Tibial nerve (tissue), 4 donors: Measurements from ENCODE around the gene APOC3. TPM values are rescaled to one million over a fixed set of nuclear protein-coding genes. Genes with fewer than 3 reads are reported as not detected.

Experiments used
- DNase-seq, 2 donors: peaks; one replicate each; pipeline ENCODE4 v3.0.0-alpha.2; 2019; ENCODE audit warnings: low spot score in 2 of 2
- H3K27ac ChIP-seq, 4 donors: fragments of 200-600 bp; sonication (generic) in 3 of 4; one replicate each; pipeline ENCODE4 v1.5.1; 2017 to 2019; ENCODE audit warnings: mild to moderate bottlenecking in 1 of 4
- H3K27me3 ChIP-seq, 2 donors: fragments of 200-600 bp; sonication (generic) in 1 of 2; one replicate each; pipeline versions ENCODE4 v1.5.1 to v1.6.0; 2017 to 2019
- H3K36me3 ChIP-seq, 3 donors: fragments of 200-600 bp; sonication (generic); one replicate each; pipeline ENCODE4 v1.5.1; 2018 to 2019
- H3K4me1 ChIP-seq, 4 donors: fragments of 200-600 bp; sonication (generic) in 3 of 4; one replicate each; pipeline ENCODE4 v1.5.1; 2017 to 2019
- H3K4me3 ChIP-seq, 4 donors: fragments of 200-600 bp; sonication (generic) in 3 of 4; one replicate each; pipeline ENCODE4 v1.5.1; 2017 to 2019; ENCODE audit warnings: mild to moderate bottlenecking in 1 of 4, moderate library complexity in 1 of 4
- H3K9me3 ChIP-seq, 4 donors: fragments of 200-600 bp; sonication (generic) in 3 of 4; one replicate each; pipeline ENCODE4 v1.5.1; 2017 to 2019
- CTCF ChIP-seq, 5 experiments: fragments of 200-600 bp in 3 of 5; fragments of 450-650 bp in 2 of 5; sonication (generic) in 3 of 5; IDR thresholded peaks; one replicate each; pipeline ENCODE4 v1.5.1; 2016 to 2019; ENCODE audit warnings: antibody characterized with exemption in 5 of 5, mild to moderate bottlenecking in 3 of 5, moderate library complexity in 2 of 5
- EP300 ChIP-seq, 2 donors: sonication (generic); formaldehyde crosslinking; IDR thresholded peaks; one replicate each; pipeline ENCODE4 v1.6.1; 2017; ENCODE audit warnings: antibody characterized with exemption in 2 of 2, mild to moderate bottlenecking in 1 of 2
- POLR2A ChIP-seq, 2 donors: fragments of 450-650 bp; IDR thresholded peaks; one replicate each; pipeline ENCODE4 v1.6.1; 2017; ENCODE audit warnings: antibody characterized with exemption in 2 of 2, mild to moderate bottlenecking in 2 of 2, moderate library complexity in 2 of 2
- WGBS, 2 donors: methylation state at CpG; one replicate each; pipeline ENCODE4 v1.1.5; 2018; 5-methylcytosine and 5-hydroxymethylcytosine counted together
- total RNA-seq, 4 donors: library from RNA; depleted of rRNA; stranded (reverse); fragments of >200 nt; gene quantifications; one replicate each; pipeline ENCODE4 v1.1.0, GENCODE V29; 2016

Gene APOC3
- total RNA-seq: not detected

DNA sequence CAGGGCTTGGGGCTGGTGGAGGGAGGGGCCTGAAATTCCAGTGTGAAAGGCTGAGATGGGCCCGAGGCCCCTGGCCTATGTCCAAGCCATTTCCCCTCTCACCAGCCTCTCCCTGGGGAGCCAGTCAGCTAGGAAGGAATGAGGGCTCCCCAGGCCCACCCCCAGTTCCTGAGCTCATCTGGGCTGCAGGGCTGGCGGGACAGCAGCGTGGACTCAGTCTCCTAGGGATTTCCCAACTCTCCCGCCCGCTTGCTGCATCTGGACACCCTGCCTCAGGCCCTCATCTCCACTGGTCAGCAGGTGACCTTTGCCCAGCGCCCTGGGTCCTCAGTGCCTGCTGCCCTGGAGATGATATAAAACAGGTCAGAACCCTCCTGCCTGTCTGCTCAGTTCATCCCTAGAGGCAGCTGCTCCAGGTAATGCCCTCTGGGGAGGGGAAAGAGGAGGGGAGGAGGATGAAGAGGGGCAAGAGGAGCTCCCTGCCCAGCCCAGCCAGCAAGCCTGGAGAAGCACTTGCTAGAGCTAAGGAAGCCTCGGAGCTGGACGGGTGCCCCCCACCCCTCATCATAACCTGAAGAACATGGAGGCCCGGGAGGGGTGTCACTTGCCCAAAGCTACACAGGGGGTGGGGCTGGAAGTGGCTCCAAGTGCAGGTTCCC is at the start of gene APOC3:
Gene APOC3, plus strand, starts transcription at position 383 of the 659 bp plus-strand sequence. CDS start 676 bp downstream, outside the sequence.
- Histone ChIP-seq H3K36me3 (no peaks in the 10 kb centered on the region), H3K4me1 (peaks cover 0 to under 1% (median 0%) of the 10 kb centered on the region in 4 donors), H3K4me3 (no peak within 1 kb of the TSS), H3K27me3 (no peaks in the 10 kb centered on the region), H3K9me3 (no peaks in the 10 kb centered on the region), H3K27ac (peak within 1 kb of the TSS in 1 of 4 donors; percentile 26)
- 65 to 66% methylated on average over 9 of the region's 9 CpGs for WGBS, 2 donors
- no peak for DNase-seq
- TF ChIP-seq EP300 (IDR thresholded peaks at IDR 0.05) (no peak), CTCF (IDR thresholded peaks at IDR 0.05) (no peak), POLR2A (IDR thresholded peaks at IDR 0.05) (no peak)

GRCh38 chr11:116782728-116783127 is 47.0 kb upstream of the APOC3 start:
- no peak for DNase-seq
- Histone ChIP-seq H3K4me1 (peaks cover 0 to 15% (median 10%) of the 10 kb centered on the region in 4 donors), H3K27ac (no peak overlapping the region), H3K27me3 (no peaks in the 10 kb centered on the region), H3K9me3 (no peaks in the 10 kb centered on the region), H3K4me3 (no peak overlapping the region), H3K36me3 (peaks cover 8 to 89% (median 59%) of the 10 kb centered on the region in 3 donors)
- no peak for TF ChIP-seq POLR2A (IDR thresholded peaks at IDR 0.05)
- no peak for TF ChIP-seq CTCF (IDR thresholded peaks at IDR 0.05)
- no peak for TF ChIP-seq EP300 (IDR thresholded peaks at IDR 0.05)
- WGBS, 2 donors: 88 to 97% methylated on average over 4 of the region's 4 CpGs

DNA sequence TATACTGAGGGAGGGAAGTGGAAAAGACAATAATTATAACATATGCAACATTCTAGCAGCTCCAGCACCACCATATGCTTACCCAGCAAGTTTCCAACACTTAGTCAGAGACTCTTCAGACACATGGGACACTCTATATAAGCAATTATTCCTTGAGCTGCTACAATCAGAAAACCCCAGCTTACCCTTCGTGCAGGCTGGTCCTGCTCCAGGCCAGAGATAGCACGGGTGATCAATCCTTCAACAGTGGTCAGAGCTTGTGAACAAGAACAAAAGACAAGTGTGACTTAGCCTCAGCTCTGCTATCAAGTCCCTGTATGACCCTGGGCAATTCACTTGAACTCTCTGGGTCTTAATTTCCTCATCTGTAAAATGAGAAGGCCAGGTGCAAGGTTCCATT is 43.4 kb upstream of the APOC3 start:
- H3K4me1 ChIP-seq: peaks cover 0 to 29% (median 14%) of the 10 kb centered on the region in 4 donors
- 85 to 94% methylated on average over 2 of the region's 2 CpGs for WGBS, 2 donors
- H3K27ac ChIP-seq: no peak overlapping the region
- no peak overlapping the region for H3K4me3 ChIP-seq
- DNase-seq: no peak
- no peaks in the 10 kb centered on the region for H3K9me3 ChIP-seq
- no peaks in the 10 kb centered on the region for H3K27me3 ChIP-seq
- H3K36me3 ChIP-seq: peaks cover 8 to 54% (median 35%) of the 10 kb centered on the region in 3 donors
- TF ChIP-seq EP300 (IDR thresholded peaks at IDR 0.05) (no peak), CTCF (IDR thresholded peaks at IDR 0.05) (no peak), POLR2A (IDR thresholded peaks at IDR 0.05) (no peak)

GRCh38 chr11:116786966-116787365 is 42.7 kb upstream of the APOC3 start:
- Histone ChIP-seq H3K27me3 (no peaks in the 10 kb centered on the region), H3K36me3 (peaks cover 8 to 48% (median 31%) of the 10 kb centered on the region in 3 donors), H3K4me1 (peaks cover 0 to 32% (median 16%) of the 10 kb centered on the region in 4 donors), H3K27ac (peak overlapping the region in 3 of 4 donors; percentile 75 to 91 (median 90)), H3K9me3 (no peaks in the 10 kb centered on the region), H3K4me3 (peak overlapping the region; percentile 67 to 99 (median 92))
- no peak for DNase-seq
- WGBS, 2 donors: 57 to 65% methylated on average over 5 of the region's 5 CpGs
- no peak for TF ChIP-seq POLR2A (IDR thresholded peaks at IDR 0.05)
- TF ChIP-seq EP300 (IDR thresholded peaks at IDR 0.05): no peak
- TF ChIP-seq CTCF (IDR thresholded peaks at IDR 0.05): no peak

GRCh38 chr11:116787436-116787785 is 42.3 kb upstream of the APOC3 start:
- Histone ChIP-seq H3K36me3 (peaks cover 8 to 44% (median 27%) of the 10 kb centered on the region in 3 donors), H3K27ac (peak overlapping the region; percentile 55 to 91 (median 82)), H3K4me3 (peak overlapping the region; percentile 67 to 99 (median 92)), H3K9me3 (no peaks in the 10 kb centered on the region), H3K4me1 (peaks cover 0 to 32% (median 16%) of the 10 kb centered on the region in 4 donors), H3K27me3 (no peaks in the 10 kb centered on the region)
- DNase-seq: no peak
- TF ChIP-seq EP300 (IDR thresholded peaks at IDR 0.05): no peak
- no peak for TF ChIP-seq CTCF (IDR thresholded peaks at IDR 0.05)
- no peak for TF ChIP-seq POLR2A (IDR thresholded peaks at IDR 0.05)
- 0 to 2% methylated on average over 15 of the region's 15 CpGs for WGBS, 2 donors
